Activated naive CD8-positive, alpha-beta T cell (primary cell): ENCODE data around the gene NR2C1.

ENCODE experiments used
- H3K27ac Mint-ChIP-seq: one replicate; pipeline ENCODE4 v1.8.0; 2021; ENCODE audit warnings: mixed read lengths
- H3K27me3 Mint-ChIP-seq: one replicate; pipeline ENCODE4 v1.8.0; 2021; ENCODE audit warnings: mixed read lengths
- H3K36me3 Mint-ChIP-seq: one replicate; pipeline ENCODE4 v1.8.0; 2021; ENCODE audit warnings: mixed read lengths
- H3K4me1 Mint-ChIP-seq: one replicate; pipeline ENCODE4 v1.8.0; 2021; ENCODE audit warnings: low read depth, mixed read lengths
- H3K4me3 Mint-ChIP-seq: one replicate; pipeline ENCODE4 v1.8.0; 2021; ENCODE audit warnings: mild to moderate bottlenecking, mixed read lengths
- H3K9me3 Mint-ChIP-seq: one replicate; pipeline ENCODE4 v1.8.0; 2021; ENCODE audit warnings: low read depth, mixed read lengths

NR2C1 gene

GRCh38 chr12:94973221-94973620 is 100.2 kb downstream of the NR2C1 start:
- Mint-ChIP-seq H3K4me1 (peaks cover 9% of the 10 kb centered on the region), H3K4me3 (no peak overlapping the region), H3K27me3 (no peaks in the 10 kb centered on the region), H3K9me3 (no peaks in the 10 kb centered on the region), H3K27ac (no peak overlapping the region), H3K36me3 (peaks cover 15% of the 10 kb centered on the region)

- Mint-ChIP-seq H3K27me3 (no peaks in the 10 kb centered on the region), H3K4me3 (no peak overlapping the region), H3K4me1 (peaks cover 7% of the 10 kb centered on the region), H3K9me3 (no peaks in the 10 kb centered on the region), H3K27ac (no peak overlapping the region), H3K36me3 (peaks cover 15% of the 10 kb centered on the region)
Measured at GRCh38 chr12:94972795-94973194, 100.6 kb downstream of the NR2C1 start.

GRCh38 chr12:94971923-94972322 is 101.5 kb downstream of the NR2C1 start:
- Mint-ChIP-seq H3K36me3 (peaks cover 15% of the 10 kb centered on the region), H3K27ac (no peak overlapping the region), H3K27me3 (no peaks in the 10 kb centered on the region), H3K9me3 (no peaks in the 10 kb centered on the region), H3K4me3 (no peak overlapping the region), H3K4me1 (peaks cover 7% of the 10 kb centered on the region)

- Mint-ChIP-seq H3K9me3 (no peaks in the 10 kb centered on the region), H3K4me1 (no peaks in the 10 kb centered on the region), H3K4me3 (no peak overlapping the region), H3K27ac (no peak overlapping the region), H3K36me3 (peaks cover 15% of the 10 kb centered on the region), H3K27me3 (no peaks in the 10 kb centered on the region)
Measured at GRCh38 chr12:94970560-94970959, 102.9 kb downstream of the NR2C1 start.
